Adipocyte (in vitro differentiated cells): ENCODE measurements around the gene DDX39A.

ENCODE experiments used
- DNase-seq: peaks from one replicate; pipeline ENCODE4 v3.0.0-alpha.2; 2015; ENCODE audit warnings: low read depth
- H3K27me3 ChIP-seq: replicated peaks from 2 replicates; pipeline ENCODE4 v1.7.0; 2013; ENCODE audit warnings: mild to moderate bottlenecking, low read length, moderate library complexity; ENCODE audit not compliant: control insufficient read depth, insufficient read depth
- H3K36me3 ChIP-seq: 2 replicates; pipeline ENCODE4 v1.7.0; 2013; ENCODE audit warnings: low read length, mild to moderate bottlenecking, moderate library complexity; ENCODE audit not compliant: control insufficient read depth, insufficient read depth, severe bottlenecking
- H3K4me1 ChIP-seq: 2 replicates; pipeline ENCODE4 v1.7.0; 2013; ENCODE audit warnings: mild to moderate bottlenecking, low read length, moderate library complexity; ENCODE audit not compliant: control insufficient read depth, insufficient read depth
- H3K4me3 ChIP-seq: 2 replicates; pipeline ENCODE4 v1.7.0; 2013; ENCODE audit warnings: mild to moderate bottlenecking, low read length, moderate library complexity
- H3K9ac ChIP-seq: 2 replicates; pipeline ENCODE4 v1.7.0; 2013; ENCODE audit warnings: mild to moderate bottlenecking, low read length, moderate library complexity
- H3K9me3 ChIP-seq: 2 replicates; pipeline ENCODE4 v1.7.0; 2013; ENCODE audit warnings: mild to moderate bottlenecking, low read length, moderate library complexity; ENCODE audit not compliant: control insufficient read depth

DDX39A gene

DNA sequence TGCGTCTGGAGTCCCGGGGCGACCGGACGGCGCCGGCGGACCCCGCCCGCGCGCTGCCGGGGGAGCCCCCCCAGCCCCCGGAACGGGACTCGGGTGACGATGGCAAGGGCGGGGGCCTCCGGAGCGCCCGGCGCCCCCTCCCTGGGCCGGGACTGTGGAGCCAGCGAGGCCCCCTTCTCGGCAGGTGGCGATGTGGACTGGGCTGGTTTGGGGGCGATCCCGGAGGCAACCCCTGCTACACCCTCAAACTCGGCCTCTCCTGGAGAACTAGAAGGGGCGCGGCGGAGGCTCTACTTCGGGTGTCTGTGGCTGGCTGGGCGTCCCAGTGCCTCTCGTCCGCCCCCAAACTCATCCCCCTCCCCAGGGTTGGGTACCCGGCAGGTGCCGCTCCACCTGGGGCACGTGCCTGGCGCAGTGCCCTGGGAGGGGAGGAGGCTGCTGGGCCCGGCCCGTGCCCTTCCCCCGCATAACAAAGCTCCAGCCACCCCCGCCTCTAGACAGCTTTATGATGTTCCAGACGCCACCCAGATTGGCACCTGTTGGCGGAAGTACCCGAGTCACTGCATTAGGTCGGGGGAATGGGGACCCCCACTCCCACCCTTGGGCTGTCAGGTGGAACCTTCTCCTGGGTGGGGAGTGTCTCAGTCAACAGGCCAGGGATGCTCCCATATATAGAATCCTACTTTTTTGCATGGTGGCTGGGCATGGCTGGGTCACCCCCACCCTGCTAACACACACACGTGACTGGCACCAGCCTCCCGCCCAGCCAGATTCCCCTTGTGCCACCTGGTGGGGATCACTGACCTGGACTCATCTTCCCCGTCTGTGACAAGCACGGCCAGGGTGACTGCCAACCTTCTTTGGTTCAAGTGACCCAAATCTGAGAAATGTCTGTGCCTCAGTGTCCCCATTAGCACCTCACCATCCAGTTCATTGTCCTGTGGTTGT lies 14.7 kb upstream of the DDX39A start:
- Histone ChIP-seq H3K9me3 (no peaks in the 10 kb centered on the region), H3K36me3 (no peaks in the 10 kb centered on the region), H3K27me3 (peaks cover 2% of the 10 kb centered on the region), H3K9ac (peak overlapping the region; percentile 88), H3K4me3 (peak overlapping the region; percentile 86), H3K4me1 (peaks cover 22% of the 10 kb centered on the region)
- peak; percentile 34 for DNase-seq

DNA sequence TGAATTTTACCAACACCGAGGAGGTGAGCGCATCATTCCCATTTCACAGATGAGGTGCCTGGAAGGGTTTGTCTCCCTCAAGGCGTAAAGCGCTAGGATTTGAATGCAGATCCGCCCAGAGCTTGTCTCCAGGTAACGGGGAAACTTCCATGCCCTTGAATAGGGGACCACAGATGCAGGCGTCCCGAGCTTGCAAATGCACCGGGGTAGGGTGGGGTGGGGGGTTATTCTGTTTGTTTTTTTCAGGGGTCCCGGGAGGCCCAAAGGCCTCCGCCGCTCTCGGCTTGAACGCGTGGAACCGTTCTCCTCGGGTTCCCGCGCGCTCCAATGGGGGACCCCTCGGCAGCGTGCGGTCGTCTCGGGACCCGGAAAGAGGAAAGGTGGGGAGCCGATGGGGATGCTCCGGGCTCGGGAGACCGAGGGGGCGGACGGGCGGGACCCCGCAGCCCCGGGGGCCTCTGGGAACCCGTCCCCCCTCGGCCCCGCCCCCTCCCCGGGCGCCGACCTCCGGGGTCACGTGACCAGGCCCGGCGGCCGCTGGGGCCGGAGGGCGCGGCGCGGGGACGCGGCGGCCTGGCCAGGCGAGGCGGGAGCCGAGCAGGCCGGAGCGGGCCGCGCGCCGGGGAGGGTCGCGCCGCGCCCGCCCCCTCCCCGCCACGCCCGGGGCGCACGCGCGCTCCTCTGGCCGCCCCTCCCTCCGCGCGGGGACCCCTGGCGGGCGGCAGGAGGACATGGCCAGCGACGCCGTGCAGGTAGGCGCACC lies 13.8 kb upstream of the DDX39A start, which contains the start of gene PKN1:
TSS of gene PKN1 (plus strand) at position 516 of the 763 bp plus-strand sequence. CDS start at position 732, 216 bp downstream.
- Histone ChIP-seq H3K9me3 (no peaks in the 10 kb centered on the region), H3K9ac (peak within 1 kb of the TSS; percentile 88), H3K36me3 (no peaks in the 10 kb centered on the region), H3K4me3 (peak within 1 kb of the TSS; percentile 86), H3K27me3 (peaks cover 2% of the 10 kb centered on the region), H3K4me1 (peaks cover 22% of the 10 kb centered on the region)
- DNase-seq = peak; percentile 77

DNA sequence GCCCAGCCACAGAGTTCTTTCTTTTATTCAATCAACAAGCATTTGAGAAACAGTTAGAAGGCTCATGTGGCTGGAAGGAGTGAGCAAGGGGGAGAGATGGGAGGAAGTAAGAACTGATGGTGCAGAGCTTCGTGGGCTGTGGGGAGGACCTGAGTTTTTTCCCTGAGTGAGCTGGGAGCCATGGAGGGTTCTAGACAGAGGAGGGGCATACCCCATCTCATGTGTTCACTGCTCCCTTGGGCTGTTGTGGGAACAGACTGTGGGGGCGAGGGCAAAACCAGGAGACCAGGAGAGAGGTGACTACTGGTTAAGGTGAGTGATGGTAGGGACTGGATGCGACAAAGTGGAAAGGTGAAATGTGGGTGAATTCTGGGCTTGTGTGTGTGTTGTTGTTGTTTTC lies 11.6 kb upstream of the DDX39A start:
- H3K4me1 ChIP-seq = peaks cover 25% of the 10 kb centered on the region
- H3K4me3 ChIP-seq = no peak overlapping the region
- DNase-seq = no peak
- H3K9me3 ChIP-seq = no peaks in the 10 kb centered on the region
- H3K9ac ChIP-seq = no peak overlapping the region
- no peaks in the 10 kb centered on the region for H3K36me3 ChIP-seq
- H3K27me3 ChIP-seq = peaks cover 2% of the 10 kb centered on the region

DNA sequence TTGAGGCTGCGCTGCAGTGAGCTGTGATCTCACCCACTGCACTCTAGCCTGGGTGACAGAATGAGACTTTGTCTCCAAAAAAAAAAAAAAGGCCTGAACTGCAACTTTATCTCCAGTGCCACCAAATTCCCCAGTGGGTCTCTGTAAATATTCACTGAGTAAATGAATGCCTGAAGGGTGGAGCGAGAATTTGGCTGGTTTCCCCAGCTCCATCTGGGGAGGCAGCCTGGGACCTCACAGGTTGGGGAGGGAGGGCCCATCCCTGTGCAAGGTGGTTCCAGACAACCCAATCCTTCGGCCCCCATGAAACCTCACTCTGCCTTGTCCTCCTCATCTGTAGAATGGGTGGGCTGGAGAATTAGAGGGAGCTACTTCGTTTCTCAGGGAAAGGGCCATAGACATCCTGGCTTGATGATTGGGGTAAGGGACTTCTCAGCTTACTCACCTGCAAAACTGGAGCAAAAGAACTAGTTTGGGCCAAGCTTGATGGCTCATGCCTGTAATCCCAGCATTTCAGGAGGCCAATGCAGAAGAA lies 9.8 kb upstream of the DDX39A start:
- Histone ChIP-seq H3K27me3 (peaks cover 2% of the 10 kb centered on the region), H3K9me3 (no peaks in the 10 kb centered on the region), H3K4me3 (no peak overlapping the region), H3K4me1 (peaks cover 11% of the 10 kb centered on the region), H3K9ac (no peak overlapping the region), H3K36me3 (no peaks in the 10 kb centered on the region)
- DNase-seq = no peak

DNA sequence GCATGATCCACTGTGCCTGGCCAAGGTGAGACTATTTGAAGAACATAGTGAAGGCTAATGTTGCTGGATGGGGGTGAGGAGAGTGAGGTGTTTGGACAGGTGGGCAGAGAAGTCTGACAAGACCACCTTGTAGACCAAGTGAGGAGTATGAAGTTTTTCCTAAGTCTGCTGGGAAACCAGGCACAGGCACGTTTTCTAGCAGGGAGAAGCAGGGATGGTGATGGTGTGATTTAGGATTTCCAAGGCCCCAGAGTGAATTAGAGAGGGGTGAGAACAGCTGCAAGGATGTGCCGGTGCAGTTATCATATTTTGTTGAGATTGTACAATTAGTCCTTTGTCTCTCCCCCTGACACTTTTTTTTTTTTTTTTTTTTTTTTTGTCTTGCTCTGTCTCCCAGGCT lies 8.3 kb upstream of the DDX39A start:
- Histone ChIP-seq H3K9ac (no peak overlapping the region), H3K27me3 (peaks cover 2% of the 10 kb centered on the region), H3K9me3 (no peaks in the 10 kb centered on the region), H3K36me3 (no peaks in the 10 kb centered on the region), H3K4me3 (no peak overlapping the region), H3K4me1 (peaks cover 4% of the 10 kb centered on the region)
- DNase-seq = no peak

DNA sequence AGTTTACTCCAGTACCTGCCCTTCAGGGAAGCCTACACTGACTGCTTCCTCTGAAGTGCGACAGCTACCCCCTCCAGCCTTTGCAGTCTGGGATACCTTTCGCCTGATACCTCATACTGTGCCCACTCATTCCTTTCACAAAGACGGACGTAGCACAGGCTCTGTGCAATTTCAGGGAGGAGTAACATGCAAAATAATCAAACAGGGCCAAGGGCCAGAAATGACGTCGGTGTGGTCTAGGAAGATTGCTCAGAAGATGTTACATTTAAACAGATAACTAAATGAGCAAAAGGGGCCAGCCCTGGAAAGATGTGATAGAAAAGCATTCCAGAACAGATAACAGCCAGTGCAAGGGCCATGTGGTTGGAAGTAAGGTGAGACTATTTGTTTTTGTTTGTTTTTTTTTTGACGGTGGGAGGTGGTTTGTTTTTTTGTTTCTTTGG lies 6.6 kb upstream of the DDX39A start:
- no peaks in the 10 kb centered on the region for H3K9me3 ChIP-seq
- peaks cover 4% of the 10 kb centered on the region for H3K4me1 ChIP-seq
- peaks cover under 1% of the 10 kb centered on the region for H3K27me3 ChIP-seq
- peak; percentile 9 for DNase-seq
- H3K4me3 ChIP-seq = no peak overlapping the region
- no peaks in the 10 kb centered on the region for H3K36me3 ChIP-seq
- no peak overlapping the region for H3K9ac ChIP-seq

DNA sequence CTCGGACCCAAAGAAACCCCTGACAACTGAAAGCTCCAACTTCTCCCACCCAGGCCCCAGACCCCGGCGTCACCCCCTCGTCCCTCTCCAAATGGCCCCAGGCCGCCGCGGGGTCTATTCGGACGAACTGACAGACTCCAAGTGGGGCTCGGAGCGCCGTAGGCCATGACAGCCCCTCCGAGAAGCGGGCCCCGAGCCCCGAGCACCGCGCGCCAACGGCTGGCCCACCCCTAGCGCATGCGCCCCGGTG lies 360 bp downstream of the DDX39A start:
- no peaks in the 10 kb centered on the region for H3K9me3 ChIP-seq
- H3K4me1 ChIP-seq = peaks cover 27% of the 10 kb centered on the region
- H3K4me3 ChIP-seq = peak overlapping the region; percentile 94
- H3K9ac ChIP-seq = peak overlapping the region; percentile 94
- peaks cover 3% of the 10 kb centered on the region for H3K36me3 ChIP-seq
- peak; percentile 93 for DNase-seq
- no peaks in the 10 kb centered on the region for H3K27me3 ChIP-seq

DNA sequence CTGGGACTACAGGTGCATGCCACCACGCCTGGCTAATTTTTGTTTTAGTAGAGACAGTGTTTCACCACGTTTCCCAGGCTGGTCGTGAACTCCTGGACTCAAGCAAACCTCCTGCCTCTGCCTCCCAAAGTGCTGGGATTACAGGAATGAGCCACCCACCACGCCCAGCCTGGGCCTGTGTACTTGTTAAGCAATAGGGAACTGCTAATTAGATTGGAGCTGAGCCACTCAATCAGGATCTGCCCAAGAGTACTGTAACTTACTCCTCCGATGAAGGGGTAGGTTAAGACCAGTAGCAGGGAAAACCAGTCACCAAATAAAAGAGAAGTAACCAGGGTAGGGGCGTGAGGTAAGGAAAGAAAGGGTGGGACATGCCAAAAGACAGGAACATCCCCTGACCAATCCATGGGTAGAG lies 2.3 kb downstream of the DDX39A start:
- Histone ChIP-seq H3K4me1 (peaks cover 32% of the 10 kb centered on the region), H3K9me3 (no peaks in the 10 kb centered on the region), H3K4me3 (peak overlapping the region; percentile 94), H3K9ac (no peak overlapping the region), H3K36me3 (peaks cover 17% of the 10 kb centered on the region), H3K27me3 (no peaks in the 10 kb centered on the region)
- DNase-seq = peak; percentile 75

DNA sequence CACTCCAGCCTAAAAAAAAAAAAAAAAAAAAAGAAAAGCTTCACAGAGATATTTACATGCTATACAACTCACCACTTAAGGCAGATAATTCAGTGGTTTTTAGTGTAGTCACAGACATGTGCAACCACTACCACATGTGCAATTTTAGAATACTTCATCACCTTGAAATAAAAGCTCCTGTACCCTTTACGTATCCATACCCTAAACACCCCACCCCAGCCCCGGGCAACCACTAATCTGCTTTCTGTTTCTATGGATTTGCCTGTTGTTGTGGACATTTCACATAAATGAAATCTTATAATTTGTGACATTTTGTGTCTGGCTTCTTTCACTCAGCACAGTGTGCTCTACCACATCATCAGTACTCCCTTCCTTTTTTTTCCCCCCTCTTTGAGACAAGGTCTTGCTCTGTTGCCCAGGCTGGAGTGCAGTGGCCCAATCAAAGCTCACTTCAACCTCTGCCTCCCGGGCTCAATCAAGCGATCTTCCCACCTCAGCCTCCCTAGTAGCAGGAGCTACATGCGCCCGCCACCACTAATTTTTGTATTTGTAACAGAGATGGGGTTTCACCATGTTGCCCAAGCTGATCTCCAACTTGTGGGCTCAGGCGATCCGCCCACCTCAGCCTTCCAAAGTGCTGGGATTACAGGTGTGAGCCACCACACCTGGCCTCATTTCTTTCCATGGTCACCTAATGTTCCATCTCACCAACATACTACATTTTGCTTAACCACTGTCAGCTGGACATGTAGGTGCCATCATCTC lies 4.0 kb downstream of the DDX39A start:
- H3K4me3 ChIP-seq = no peak overlapping the region
- no peak for DNase-seq
- peaks cover 32% of the 10 kb centered on the region for H3K4me1 ChIP-seq
- no peaks in the 10 kb centered on the region for H3K9me3 ChIP-seq
- H3K36me3 ChIP-seq = peaks cover 35% of the 10 kb centered on the region
- H3K9ac ChIP-seq = no peak overlapping the region
- H3K27me3 ChIP-seq = no peaks in the 10 kb centered on the region

DNA sequence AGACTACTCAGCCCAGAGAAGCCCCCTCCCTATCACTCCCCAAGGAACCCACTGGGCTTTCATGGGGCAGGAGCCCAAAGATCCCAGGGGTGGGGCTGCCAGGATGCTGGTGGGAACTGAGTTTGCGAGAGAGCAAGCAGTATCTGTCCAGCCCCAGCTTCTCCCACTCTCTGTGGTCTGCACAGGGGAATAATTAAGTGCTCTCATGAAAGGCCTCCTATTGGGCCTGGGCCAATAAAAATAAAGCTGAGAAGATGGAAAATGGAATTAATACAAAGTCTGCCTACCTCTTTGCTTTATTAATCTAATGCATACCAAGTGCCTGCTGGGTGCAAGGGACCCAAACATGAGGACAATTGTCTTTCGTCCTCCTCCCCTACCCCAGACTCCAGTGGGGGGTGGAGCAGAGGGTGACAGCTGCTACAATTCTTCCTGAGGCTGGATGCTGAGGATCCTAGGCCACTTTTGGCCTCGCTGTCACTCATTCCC lies 5.4 kb downstream of the DDX39A start:
- peak; percentile 26 for DNase-seq
- Histone ChIP-seq H3K9ac (peak overlapping the region; percentile 38), H3K9me3 (no peaks in the 10 kb centered on the region), H3K4me1 (peaks cover 29% of the 10 kb centered on the region), H3K4me3 (no peak overlapping the region), H3K27me3 (no peaks in the 10 kb centered on the region), H3K36me3 (peaks cover 48% of the 10 kb centered on the region)
